ENCODE results near the gene GNB4. TPM values are rescaled to one million over a fixed set of nuclear protein-coding genes. Genes with fewer than 3 reads are reported as not detected.

GNB4 gene
- total RNA-seq, 1 donor from 2014 or later: 23.3 TPM

DNA sequence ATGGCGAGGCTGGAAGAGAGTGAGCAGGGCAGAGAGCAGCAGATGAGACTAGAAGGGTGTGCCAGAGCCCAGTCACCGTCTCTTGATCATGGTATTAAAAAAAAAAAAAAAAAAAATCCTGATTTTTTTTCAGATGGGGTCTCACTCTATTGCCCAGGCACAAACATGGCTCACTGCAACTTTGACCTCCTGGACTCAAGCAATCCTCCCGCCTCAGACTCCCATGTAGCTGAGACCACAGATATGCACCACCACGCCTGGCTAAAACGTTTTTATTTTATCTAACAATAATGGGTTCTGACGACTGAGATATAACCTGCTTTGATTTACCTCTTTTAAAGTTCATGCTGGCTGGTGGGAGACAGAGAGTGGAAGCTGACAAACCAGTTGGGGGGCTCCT, 4.0 kb downstream of the GNB4 start:
- no peaks in the 10 kb centered on the region for H3K36me3 ChIP-seq
- H3K4me1 ChIP-seq: peaks cover 41% of the 10 kb centered on the region
- DNase-seq (ENCODE audit: extremely low spot score in 2 of 2): no peak
- no peak overlapping the region for H3K27ac ChIP-seq
- intact Hi-C loops (cut with DNase I): no loop called here
- no peak for TF ChIP-seq POLR2A (IDR thresholded peaks at IDR 0.05)
- TF ChIP-seq, protein P1, sequence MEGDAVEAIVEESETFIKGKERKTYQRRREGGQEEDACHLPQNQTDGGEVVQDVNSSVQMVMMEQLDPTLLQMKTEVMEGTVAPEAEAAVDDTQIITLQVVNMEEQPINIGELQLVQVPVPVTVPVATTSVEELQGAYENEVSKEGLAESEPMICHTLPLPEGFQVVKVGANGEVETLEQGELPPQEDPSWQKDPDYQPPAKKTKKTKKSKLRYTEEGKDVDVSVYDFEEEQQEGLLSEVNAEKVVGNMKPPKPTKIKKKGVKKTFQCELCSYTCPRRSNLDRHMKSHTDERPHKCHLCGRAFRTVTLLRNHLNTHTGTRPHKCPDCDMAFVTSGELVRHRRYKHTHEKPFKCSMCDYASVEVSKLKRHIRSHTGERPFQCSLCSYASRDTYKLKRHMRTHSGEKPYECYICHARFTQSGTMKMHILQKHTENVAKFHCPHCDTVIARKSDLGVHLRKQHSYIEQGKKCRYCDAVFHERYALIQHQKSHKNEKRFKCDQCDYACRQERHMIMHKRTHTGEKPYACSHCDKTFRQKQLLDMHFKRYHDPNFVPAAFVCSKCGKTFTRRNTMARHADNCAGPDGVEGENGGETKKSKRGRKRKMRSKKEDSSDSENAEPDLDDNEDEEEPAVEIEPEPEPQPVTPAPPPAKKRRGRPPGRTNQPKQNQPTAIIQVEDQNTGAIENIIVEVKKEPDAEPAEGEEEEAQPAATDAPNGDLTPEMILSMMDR (IDR thresholded peaks at IDR 0.05): no peak
- no peak for TF ChIP-seq POLR2AphosphoS5 (IDR thresholded peaks at IDR 0.05; ENCODE audit: insufficient read depth in 1 of 2, low read depth in 1 of 2)
- H3K27me3 ChIP-seq: no peaks in the 10 kb centered on the region
- H3K4me3 ChIP-seq: no peak overlapping the region
- H3K9me3 ChIP-seq: no peaks in the 10 kb centered on the region

DNA sequence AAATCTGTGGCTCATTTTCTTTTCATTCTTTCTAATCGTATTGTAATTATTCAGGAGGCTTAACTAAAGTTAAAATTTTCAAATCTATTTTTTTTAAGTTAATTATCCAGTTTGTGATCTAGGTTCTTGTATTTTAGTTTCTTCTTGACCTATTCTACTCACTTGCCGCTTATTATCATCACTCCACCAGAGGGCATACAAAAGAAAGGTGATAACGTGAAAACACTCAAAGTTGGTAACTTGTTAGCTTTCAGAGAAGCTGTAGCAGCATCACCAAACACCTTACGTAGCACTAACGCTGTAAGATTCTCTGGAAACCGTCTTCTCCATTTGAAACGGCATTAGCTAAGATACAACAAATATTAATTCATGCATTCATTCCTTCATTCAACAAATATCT, 4.8 kb downstream of the GNB4 start:
- no peak overlapping the region for H3K4me3 ChIP-seq
- TF ChIP-seq, protein P1 (IDR thresholded peaks at IDR 0.05): no peak
- TF ChIP-seq POLR2A (IDR thresholded peaks at IDR 0.05): no peak
- no peaks in the 10 kb centered on the region for H3K36me3 ChIP-seq
- H3K27ac ChIP-seq: no peak overlapping the region
- H3K4me1 ChIP-seq: peaks cover 35% of the 10 kb centered on the region
- H3K27me3 ChIP-seq: no peaks in the 10 kb centered on the region
- H3K9me3 ChIP-seq: no peaks in the 10 kb centered on the region
- no peak for DNase-seq (ENCODE audit: extremely low spot score in 2 of 2)
- intact Hi-C loops (cut with DNase I): no loop called here

DNA sequence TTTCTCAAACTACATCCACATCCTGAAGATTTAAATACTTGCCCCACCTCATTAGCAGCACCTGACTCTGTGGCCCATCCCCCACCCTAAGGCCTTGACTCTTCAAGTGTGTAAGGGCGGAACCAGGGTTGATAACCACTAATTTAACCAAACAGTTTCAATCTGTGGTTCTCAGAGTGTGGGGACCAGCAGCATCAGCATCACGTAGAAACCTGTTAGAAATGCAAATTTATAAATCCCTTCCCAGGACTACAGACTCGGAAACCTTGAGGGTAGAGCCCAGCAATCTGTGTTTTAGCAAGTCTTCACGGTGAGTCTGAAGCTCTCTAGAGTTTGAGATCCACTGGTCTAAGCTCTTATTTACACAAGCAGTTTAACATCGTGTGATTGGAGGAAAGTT, 12.4 kb downstream of the GNB4 start:
- H3K27me3 ChIP-seq: no peaks in the 10 kb centered on the region
- TF ChIP-seq POLR2A (IDR thresholded peaks at IDR 0.05) (no peak), POLR2AphosphoS5 (IDR thresholded peaks at IDR 0.05; ENCODE audit: insufficient read depth in 1 of 2, low read depth in 1 of 2) (no peak)
- TF ChIP-seq, protein P1 (IDR thresholded peaks at IDR 0.05): no peak
- intact Hi-C loops (cut with DNase I): no loop called here
- no peak overlapping the region for H3K4me3 ChIP-seq
- no peak overlapping the region for H3K27ac ChIP-seq
- peaks cover 9% of the 10 kb centered on the region for H3K4me1 ChIP-seq
- H3K36me3 ChIP-seq: no peaks in the 10 kb centered on the region
- H3K9me3 ChIP-seq: no peaks in the 10 kb centered on the region
- DNase-seq (ENCODE audit: extremely low spot score in 2 of 2): no peak

DNA sequence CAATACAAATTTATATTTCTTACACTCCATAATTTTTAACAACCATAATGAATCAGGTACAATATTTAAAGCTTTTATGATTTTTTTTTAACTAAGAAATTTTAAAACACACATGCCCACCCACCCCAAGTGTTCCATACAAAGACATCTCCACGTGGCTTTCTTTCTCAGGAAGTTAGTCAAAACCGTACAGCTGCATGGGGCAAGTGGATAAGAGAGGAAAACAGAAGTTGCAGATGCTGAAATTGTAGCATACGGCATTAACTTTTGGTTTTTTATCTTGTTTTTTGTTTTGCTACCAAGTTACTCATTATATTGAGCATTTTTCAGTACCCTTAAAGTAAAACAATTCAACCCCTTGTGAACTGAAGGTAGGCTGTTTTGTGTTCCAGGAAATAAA, 14.8 kb downstream of the GNB4 start:
- Histone ChIP-seq H3K36me3 (no peaks in the 10 kb centered on the region), H3K27me3 (no peaks in the 10 kb centered on the region), H3K4me3 (no peak overlapping the region), H3K27ac (no peak overlapping the region), H3K9me3 (no peaks in the 10 kb centered on the region), H3K4me1 (peaks cover 28% of the 10 kb centered on the region)
- DNase-seq (ENCODE audit: extremely low spot score in 2 of 2): no peak
- TF ChIP-seq POLR2AphosphoS5 (IDR thresholded peaks at IDR 0.05; ENCODE audit: insufficient read depth in 1 of 2, low read depth in 1 of 2): no peak
- TF ChIP-seq, protein P1 (IDR thresholded peaks at IDR 0.05): no peak
- no peak for TF ChIP-seq POLR2A (IDR thresholded peaks at IDR 0.05)
- intact Hi-C loops (cut with DNase I): no loop called here

DNA sequence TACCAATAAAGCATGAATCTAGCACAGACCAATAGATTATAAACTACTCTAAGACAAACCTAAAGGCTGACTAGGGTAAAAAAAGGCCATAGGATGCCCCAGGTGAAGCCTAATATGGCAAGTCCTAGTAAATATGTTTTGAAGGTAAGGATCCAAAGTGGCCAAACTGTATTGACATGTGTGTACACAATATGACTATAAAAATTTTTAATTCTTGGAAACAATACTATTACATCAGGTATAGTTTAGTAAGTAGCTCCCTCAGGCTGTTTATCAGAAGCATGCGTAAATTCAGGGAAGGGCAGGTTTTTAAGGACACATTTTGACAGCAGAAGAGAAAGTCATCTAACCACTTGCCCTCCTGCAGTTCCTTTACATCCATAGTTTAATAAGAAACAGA, 18.8 kb downstream of the GNB4 start:
- Histone ChIP-seq H3K9me3 (no peaks in the 10 kb centered on the region), H3K4me3 (no peak overlapping the region), H3K27me3 (no peaks in the 10 kb centered on the region), H3K27ac (no peak overlapping the region), H3K36me3 (no peaks in the 10 kb centered on the region), H3K4me1 (peaks cover 23% of the 10 kb centered on the region)
- intact Hi-C loops (cut with DNase I): no loop called here
- TF ChIP-seq POLR2A (IDR thresholded peaks at IDR 0.05) (no peak), POLR2AphosphoS5 (IDR thresholded peaks at IDR 0.05; ENCODE audit: insufficient read depth in 1 of 2, low read depth in 1 of 2) (no peak)
- TF ChIP-seq, protein P1 (IDR thresholded peaks at IDR 0.05): no peak
- DNase-seq (ENCODE audit: extremely low spot score in 2 of 2): no peak

Measured in vagina (tissue), 2 donors.